H7 (cell line): ENCODE results near the gene MYOM1. TPM values are rescaled to one million over a fixed set of nuclear protein-coding genes. Genes with fewer than 3 reads are reported as not detected.

Source experiments
- DNase-seq: peaks from one replicate; pipeline ENCODE4 v3.0.0; 2012
- H3K27me3 ChIP-seq: 2 replicates; pipeline ENCODE4 v1.6.0; 2011; ENCODE audit warnings: mild to moderate bottlenecking, low read length; ENCODE audit not compliant: control insufficient read depth, insufficient read depth
- H3K36me3 ChIP-seq: replicated peaks from 2 replicates; pipeline ENCODE4 v1.5.1; 2011; ENCODE audit warnings: low read length; ENCODE audit not compliant: control insufficient read depth, insufficient read depth
- H3K4me3 ChIP-seq: 2 replicates; pipeline ENCODE4 v1.5.1; 2011; ENCODE audit warnings: low read depth, mild to moderate bottlenecking, control low read depth, low read length, moderate library complexity; ENCODE audit not compliant: insufficient read depth
- total RNA-seq: library from RNA; depleted of rRNA; stranded (reverse); fragments of >200 nt; shearing (Covaris generic); gene quantifications from 2 replicates; pipeline ENCODE4 v1.2.3, GENCODE V29; 2014

The MYOM1 gene
- total RNA-seq, 1 experiment from 2014 or later, result 0.14 TPM

DNA sequence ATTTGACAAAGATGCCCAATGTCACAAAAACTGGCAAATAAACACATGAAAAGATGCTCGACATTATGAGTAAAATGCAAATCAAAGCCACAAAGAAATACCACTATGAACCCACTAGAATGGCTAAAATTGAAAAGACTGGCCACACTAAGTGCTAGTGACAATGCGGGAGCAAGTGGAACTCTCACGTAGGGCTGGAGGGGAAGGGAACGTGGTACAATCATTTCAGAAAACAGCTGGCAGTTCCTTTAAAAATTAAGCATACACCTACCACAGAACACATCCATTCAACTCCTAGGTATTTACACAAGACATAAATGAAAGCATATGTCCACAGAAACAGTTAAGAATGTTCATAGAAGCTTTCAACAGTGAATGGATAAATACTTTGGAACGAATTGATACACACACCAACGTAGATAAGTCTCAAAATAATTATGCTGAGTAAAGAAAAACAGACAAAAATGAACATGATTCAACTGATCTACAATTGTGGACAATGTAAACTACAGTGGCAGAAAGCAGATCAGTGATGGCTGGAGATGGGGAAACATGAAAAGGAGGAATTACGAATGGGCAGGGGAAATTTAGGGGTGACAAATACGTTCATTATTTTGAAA, 71.7 kb downstream of the MYOM1 start:
- Histone ChIP-seq H3K36me3 (no peaks in the 10 kb centered on the region), H3K4me3 (no peak overlapping the region), H3K27me3 (no peaks in the 10 kb centered on the region)
- no peak for DNase-seq

GRCh38 chr18:3140986-3141639, 78.7 kb downstream of the MYOM1 start:
- H3K27me3 ChIP-seq, result no peaks in the 10 kb centered on the region
- no peak overlapping the region for H3K4me3 ChIP-seq
- H3K36me3 ChIP-seq, result no peaks in the 10 kb centered on the region
- DNase-seq, result no peak

GRCh38 chr18:3140342-3140741, 79.4 kb downstream of the MYOM1 start:
- H3K36me3 ChIP-seq, result no peaks in the 10 kb centered on the region
- no peak overlapping the region for H3K4me3 ChIP-seq
- no peaks in the 10 kb centered on the region for H3K27me3 ChIP-seq
- DNase-seq, result no peak

GRCh38 chr18:3139406-3139805, 80.4 kb downstream of the MYOM1 start:
- no peak for DNase-seq
- Histone ChIP-seq H3K36me3 (no peaks in the 10 kb centered on the region), H3K27me3 (no peaks in the 10 kb centered on the region), H3K4me3 (no peak overlapping the region)

GRCh38 chr18:3138274-3138975, 81.3 kb downstream of the MYOM1 start:
- DNase-seq, result no peak
- Histone ChIP-seq H3K27me3 (no peaks in the 10 kb centered on the region), H3K4me3 (no peak overlapping the region), H3K36me3 (no peaks in the 10 kb centered on the region)

- DNase-seq, result no peak
- no peak overlapping the region for H3K4me3 ChIP-seq
- H3K36me3 ChIP-seq, result no peaks in the 10 kb centered on the region
- H3K27me3 ChIP-seq, result no peaks in the 10 kb centered on the region
Observed at GRCh38 chr18:3135536-3135935, 84.2 kb downstream of the MYOM1 start.

DNA sequence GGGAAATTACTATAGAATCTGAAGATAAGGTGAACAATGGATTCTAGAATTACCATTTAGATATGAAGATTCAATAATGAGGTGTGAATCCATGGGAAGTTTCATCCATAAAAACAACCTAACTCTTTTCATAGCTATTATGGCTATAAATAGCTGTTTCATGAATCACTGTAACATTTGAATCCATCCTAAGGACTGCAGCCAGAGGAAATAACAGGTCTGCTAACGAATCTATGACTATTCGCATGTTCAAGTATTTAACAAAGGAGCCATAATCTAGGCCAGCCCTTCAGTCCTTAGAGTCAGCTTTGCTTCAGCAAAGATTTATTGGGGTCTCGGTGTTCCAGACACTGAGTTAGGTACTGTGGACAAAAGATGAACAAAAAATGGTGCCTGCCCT, 87.1 kb downstream of the MYOM1 start:
- H3K27me3 ChIP-seq, result no peaks in the 10 kb centered on the region
- H3K36me3 ChIP-seq, result no peaks in the 10 kb centered on the region
- no peak for DNase-seq
- H3K4me3 ChIP-seq, result no peak overlapping the region

- H3K27me3 ChIP-seq, result no peaks in the 10 kb centered on the region
- no peak overlapping the region for H3K4me3 ChIP-seq
- no peaks in the 10 kb centered on the region for H3K36me3 ChIP-seq
- no peak for DNase-seq
Observed at GRCh38 chr18:3130344-3130743, 89.4 kb downstream of the MYOM1 start.

DNA sequence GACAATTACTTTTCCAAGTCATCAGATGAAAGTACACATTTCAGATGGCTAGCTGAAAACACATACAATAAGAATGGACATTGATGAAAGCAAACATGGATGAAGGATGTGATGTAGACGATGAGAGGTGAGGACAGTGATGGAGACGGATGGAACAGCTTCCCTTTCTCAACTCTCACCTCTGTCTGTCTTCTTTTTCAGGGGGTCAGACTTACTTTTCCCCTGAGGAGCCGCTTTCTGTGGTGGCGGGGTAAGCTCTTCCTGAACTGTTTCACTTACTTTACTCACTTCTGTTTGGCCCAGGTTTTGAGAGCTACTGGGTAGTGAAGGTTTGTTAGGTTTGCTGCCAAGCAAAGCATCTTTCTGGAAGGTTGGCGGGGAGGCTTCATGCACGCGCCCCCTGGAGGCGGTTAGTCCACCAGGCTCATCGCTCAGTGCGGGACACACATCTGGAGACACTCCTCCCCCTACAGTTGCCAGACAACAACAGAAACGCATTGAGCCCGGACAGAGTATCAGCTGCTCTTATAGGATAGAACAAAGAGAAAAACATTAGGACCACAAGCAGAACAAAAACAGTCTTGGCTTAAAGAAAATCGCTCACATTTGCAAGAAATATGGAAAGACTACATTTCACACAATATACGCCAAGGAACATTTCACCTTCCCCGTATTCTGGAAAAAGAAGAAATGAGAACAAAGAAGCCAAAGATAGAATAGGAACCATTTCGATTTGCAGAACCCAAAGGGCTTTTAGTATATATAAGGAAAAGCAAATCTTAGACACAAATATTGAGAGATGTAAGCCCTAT, 90.5 kb downstream of the MYOM1 start:
- DNase-seq, result peak; percentile 82
- no peaks in the 10 kb centered on the region for H3K36me3 ChIP-seq

DNA sequence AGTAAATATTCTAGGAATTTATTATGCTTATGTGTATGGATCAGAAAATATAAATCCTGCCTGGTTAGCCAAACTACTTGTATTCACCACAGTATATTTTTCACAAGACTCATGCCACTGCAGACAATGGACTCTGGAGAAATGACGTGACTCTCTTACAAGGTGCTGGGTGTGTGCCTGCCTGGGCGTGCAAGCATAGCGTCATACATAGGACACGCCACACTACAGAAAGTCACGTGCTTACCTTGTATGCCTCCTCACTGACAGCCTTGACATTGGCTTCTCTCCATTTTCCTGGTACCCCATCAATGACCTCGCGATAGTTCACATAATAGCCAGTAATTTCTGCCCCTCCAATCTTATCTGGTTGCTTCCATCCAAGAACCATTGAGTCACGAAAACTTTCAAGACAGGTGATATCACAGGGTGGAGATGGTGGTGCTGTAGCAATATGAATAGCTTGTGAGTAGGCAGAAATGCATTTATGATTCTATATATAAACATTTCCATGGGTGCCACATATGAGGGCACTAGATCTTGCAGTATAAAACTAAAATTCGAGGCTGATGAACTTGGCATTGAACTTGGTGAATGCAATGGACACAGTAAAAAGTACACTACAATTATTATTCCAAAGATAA, 93.2 kb downstream of the MYOM1 start:
- H3K27me3 ChIP-seq, result no peaks in the 10 kb centered on the region
- no peak for DNase-seq
- H3K36me3 ChIP-seq, result no peaks in the 10 kb centered on the region
- no peak overlapping the region for H3K4me3 ChIP-seq

More for the DNA sequence above, 90.5 kb downstream of the MYOM1 start:
- H3K27me3 ChIP-seq, result no peaks in the 10 kb centered on the region
- no peak overlapping the region for H3K4me3 ChIP-seq

DNA sequence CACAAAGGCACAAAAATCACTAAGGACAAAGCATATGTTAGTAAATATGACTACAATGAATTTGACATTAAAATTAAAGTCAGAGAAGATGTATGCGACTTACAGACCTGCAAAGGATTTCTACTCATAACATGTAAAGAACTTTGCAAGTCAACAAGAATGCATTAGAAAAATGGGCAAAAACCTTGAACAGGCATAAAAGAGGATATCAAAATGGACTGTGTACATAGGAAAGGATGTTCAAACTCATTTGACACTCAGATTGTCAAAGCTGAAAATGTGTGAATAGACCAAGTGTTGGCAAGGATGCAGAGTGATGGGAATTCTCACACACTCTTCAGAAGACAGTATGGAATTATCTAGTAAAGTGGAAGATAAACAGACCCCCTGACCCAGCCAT, 94.9 kb downstream of the MYOM1 start:
- H3K27me3 ChIP-seq, result no peaks in the 10 kb centered on the region
- no peak overlapping the region for H3K4me3 ChIP-seq
- no peaks in the 10 kb centered on the region for H3K36me3 ChIP-seq
- no peak for DNase-seq

- DNase-seq, result no peak
- Histone ChIP-seq H3K4me3 (no peak overlapping the region), H3K27me3 (no peaks in the 10 kb centered on the region; the same call in 1 of the 2 replicates), H3K36me3 (no peaks in the 10 kb centered on the region)
Observed at GRCh38 chr18:3122851-3123250, 96.9 kb downstream of the MYOM1 start.

GRCh38 chr18:3121259-3121658, 98.5 kb downstream of the MYOM1 start:
- Histone ChIP-seq H3K4me3 (no peak overlapping the region), H3K36me3 (no peaks in the 10 kb centered on the region), H3K27me3 (no peaks in the 10 kb centered on the region; the same call in 1 of the 2 replicates)
- DNase-seq, result no peak

DNA sequence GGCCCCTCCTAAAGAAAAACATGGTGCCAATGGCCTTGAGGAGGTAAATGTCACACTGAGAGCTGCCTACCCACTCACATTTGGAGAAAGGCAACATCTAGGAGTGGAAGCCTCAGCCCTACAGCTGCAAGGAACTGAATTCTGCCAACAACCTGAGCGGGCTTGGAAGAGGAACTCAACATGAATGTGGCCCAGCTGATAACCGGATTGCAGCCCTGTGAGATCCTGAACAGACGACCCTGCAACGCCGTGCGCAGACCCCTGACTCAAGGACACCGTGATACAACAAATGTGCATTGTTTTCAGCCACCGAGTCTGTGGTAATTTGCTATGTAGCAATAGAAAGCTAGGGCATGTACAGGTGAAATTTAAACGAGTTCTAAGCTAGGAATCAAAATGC, 99.4 kb downstream of the MYOM1 start:
- Histone ChIP-seq H3K27me3 (no peaks in the 10 kb centered on the region; the same call in 1 of the 2 replicates), H3K4me3 (no peak overlapping the region), H3K36me3 (no peaks in the 10 kb centered on the region)
- DNase-seq, result no peak
